ENCODE data around the gene TCIRG1.

TCIRG1 gene

DNA sequence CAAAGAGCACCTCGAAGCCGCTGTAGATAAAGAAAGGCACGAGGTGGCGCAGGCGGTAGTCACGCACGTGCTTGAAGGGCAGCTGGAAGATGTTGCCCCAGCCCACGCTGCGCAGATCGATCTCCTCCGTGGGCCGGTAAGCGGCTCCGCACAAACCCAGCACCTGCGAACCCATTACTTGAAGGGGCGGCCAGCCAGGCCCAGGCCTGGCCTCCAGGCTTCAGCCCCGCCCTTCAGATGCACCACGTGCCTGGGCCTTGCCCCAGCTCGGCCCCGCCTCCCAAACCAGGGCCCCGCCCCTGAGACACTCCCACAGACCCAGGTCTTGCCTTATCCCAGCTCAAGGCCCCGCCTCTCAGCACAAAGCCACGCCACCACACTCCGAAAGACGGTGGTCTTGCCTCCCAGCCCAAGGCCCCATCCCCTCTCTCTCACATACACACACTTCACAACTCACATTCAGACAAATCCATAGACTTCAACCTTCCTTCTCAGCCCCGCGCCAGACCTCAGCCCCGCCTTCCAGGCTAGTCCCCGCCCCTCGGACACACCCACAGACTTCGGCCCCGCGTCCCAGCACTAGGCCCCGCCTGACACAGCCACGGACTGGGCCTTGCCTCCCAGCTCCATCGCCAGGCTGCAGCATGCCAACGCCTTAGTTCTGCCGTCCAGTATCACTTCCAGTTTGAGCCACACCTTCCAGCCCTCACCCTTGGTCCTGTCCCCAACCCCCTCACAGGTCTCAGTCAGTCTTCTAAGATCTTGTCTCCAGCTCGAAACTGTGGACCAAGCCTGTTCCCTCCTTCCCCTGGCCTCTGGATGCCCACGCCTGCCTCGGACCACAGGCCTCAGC, 42.0 kb upstream of the TCIRG1 start:
- H3K4me3 ChIP-seq (ENCODE audit: low read depth, low read length) = no peak overlapping the region
- TF ChIP-seq, protein P1, sequence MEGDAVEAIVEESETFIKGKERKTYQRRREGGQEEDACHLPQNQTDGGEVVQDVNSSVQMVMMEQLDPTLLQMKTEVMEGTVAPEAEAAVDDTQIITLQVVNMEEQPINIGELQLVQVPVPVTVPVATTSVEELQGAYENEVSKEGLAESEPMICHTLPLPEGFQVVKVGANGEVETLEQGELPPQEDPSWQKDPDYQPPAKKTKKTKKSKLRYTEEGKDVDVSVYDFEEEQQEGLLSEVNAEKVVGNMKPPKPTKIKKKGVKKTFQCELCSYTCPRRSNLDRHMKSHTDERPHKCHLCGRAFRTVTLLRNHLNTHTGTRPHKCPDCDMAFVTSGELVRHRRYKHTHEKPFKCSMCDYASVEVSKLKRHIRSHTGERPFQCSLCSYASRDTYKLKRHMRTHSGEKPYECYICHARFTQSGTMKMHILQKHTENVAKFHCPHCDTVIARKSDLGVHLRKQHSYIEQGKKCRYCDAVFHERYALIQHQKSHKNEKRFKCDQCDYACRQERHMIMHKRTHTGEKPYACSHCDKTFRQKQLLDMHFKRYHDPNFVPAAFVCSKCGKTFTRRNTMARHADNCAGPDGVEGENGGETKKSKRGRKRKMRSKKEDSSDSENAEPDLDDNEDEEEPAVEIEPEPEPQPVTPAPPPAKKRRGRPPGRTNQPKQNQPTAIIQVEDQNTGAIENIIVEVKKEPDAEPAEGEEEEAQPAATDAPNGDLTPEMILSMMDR (IDR thresholded peaks at IDR 0.05; ENCODE audit: insufficient read depth, low read depth, low read length, missing control alignments) = no peak
- DNase-seq (ENCODE audit: low read depth) = peak; percentile 60

DNA sequence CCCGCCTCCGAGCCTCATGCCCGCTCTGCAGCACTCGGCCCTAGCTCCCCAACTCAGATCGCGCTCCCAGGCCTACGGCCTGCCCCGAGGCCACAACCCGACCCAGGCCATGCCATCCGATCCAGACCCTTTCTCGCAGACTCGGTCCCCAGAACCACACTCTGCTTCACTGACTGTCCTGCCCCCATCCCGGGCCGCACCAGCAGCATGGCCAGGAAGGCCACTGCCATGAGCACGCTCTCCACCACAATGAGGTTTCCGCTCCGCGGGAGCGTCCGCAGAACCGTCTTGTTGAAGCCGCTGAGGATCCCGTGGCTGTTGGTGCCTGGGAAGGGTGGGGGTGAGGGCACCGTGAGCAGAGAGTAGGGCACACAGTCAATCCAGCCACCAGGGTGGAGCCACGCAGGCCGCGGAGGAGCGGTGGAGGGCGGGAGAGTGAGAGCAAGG, 41.3 kb upstream of the TCIRG1 start:
- TF ChIP-seq, protein P1 (IDR thresholded peaks at IDR 0.05; ENCODE audit: insufficient read depth, low read depth, low read length, missing control alignments) = no peak
- no peak overlapping the region for H3K4me3 ChIP-seq (ENCODE audit: low read depth, low read length)
- DNase-seq (ENCODE audit: low read depth) = peak; percentile 2

DNA sequence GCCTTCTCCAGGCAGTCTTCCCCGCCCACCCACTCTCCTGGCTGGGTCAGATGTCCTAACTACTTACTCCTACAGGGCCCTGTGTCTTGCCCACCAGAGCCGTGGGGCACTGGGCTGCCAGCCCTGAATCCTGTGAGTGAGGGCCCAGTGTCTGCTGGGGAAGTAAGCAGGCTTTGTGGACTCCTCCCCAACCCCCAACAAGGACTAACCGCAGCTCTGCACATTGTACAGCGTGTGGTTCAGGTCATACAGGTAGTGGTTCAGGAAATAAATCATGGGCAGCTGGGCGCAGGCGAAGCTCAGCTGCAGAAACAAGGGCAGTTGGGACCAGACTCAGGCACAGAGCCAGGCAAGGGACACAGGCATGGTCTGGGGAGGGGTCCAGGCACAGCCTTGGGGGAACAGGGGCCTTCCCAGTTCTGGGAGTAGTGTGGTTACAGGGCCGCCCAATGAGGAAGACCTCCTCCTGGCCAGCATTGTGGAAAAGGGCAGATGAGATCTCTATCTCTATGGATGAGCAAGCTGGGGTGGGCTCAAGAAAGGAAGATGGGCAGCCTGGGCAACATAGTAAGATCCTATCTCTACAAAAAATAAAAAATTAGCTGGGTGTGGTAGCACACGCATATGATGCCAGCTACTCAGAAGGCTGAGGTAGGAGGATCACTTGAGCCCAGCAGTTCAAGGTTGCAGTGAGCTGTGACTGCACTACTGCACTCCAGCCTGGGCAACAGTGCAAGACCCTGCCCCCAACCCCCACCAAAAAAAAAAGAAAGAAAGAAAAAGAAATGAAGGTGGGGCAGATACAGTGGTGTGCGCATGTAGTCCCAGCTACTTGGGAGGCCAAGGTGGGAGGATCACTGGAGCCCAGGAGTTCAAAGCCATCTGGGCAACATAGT, 40.4 kb upstream of the TCIRG1 start:
- peak; percentile 5 for DNase-seq (ENCODE audit: low read depth)
- no peak overlapping the region for H3K4me3 ChIP-seq (ENCODE audit: low read depth, low read length)
- TF ChIP-seq, protein P1 (IDR thresholded peaks at IDR 0.05; ENCODE audit: insufficient read depth, low read depth, low read length, missing control alignments) = no peak

DNA sequence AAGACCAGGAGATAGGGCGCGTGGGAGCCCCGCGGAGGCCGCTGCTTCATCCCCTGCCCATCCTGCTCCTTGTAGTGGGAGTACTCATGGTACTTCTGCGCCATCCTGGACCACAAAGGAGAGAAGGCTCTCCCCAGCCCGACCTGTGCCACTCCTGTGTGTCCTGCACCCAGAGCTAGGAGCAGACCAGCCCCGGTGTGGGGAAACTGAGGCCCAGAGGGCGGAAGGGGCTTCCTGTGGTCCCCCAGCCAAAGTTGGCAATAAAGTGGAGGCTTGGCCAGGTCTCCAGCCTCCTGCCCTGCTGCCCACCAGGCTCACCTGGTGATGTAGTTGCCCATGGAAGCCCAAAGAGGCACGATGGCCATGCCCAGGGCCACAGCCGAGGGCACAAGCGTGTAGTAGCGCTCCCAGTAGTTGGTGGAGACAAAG, 39.6 kb upstream of the TCIRG1 start:
- TF ChIP-seq, protein P1 (IDR thresholded peaks at IDR 0.05; ENCODE audit: insufficient read depth, low read depth, low read length, missing control alignments) = no peak
- no peak overlapping the region for H3K4me3 ChIP-seq (ENCODE audit: low read depth, low read length)
- DNase-seq (ENCODE audit: low read depth) = peak; percentile 0

DNA sequence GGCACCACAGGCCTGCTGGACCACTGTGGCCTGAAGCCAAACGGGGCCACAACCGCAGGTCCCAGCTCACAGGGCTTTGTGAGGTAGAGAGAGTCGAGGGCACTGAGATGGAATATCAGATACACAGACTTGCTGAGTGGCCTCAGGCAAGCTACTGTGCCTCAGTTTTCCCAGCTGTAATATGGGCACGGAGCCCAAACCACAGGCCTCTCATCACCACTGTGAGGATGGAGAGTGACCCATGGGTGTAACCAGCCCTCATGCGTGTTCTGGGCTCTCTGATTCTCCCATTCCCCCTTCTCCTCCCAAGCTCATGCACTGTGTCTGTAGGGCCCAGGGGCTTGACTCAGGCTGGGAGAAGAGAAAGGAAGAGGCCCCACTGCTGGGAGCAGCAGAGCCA, 39.1 kb upstream of the TCIRG1 start:
- peak; percentile 0 for DNase-seq (ENCODE audit: low read depth)
- H3K4me3 ChIP-seq (ENCODE audit: low read depth, low read length) = no peak overlapping the region
- TF ChIP-seq, protein P1 (IDR thresholded peaks at IDR 0.05; ENCODE audit: insufficient read depth, low read depth, low read length, missing control alignments) = no peak

DNA sequence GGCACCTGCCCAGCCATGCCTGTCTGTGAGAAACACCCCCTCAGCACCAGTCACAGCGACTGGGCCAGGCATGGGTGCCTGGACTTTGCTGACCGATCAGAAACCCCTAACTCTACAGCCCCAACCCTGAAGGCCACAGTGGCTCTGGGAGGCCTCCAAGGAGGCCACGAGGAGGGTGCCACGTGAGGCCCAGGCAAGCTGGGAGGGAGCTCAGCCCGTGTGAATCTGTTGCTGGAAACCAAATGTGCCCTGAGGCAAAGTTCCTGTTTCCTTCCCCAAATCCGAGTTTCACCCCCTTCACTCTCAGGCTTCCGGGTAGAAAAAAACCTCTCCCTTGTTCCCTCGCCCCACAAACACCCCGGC, 36.3 kb upstream of the TCIRG1 start:
- TF ChIP-seq, protein P1 (IDR thresholded peaks at IDR 0.05; ENCODE audit: insufficient read depth, low read depth, low read length, missing control alignments) = no peak
- DNase-seq (ENCODE audit: low read depth) = peak; percentile 74
- peak overlapping the region; percentile 52 for H3K4me3 ChIP-seq (ENCODE audit: low read depth, low read length)

Data from GM12865 (cell line).